Immature natural killer cell (primary cell): ENCODE data around the gene RAD51D. TPM values are rescaled to one million over a fixed set of nuclear protein-coding genes. Genes with fewer than 3 reads are reported as not detected.
"Not testable (repeated sequence)": the region's sequence is repeated elsewhere in the genome, so short reads cannot be mapped to it uniquely, and the experiment has no call there.

Source experiments
- DNase-seq, 3 donors: peaks; one replicate each; pipeline ENCODE4 v3.0.0; 2022; ENCODE audit warnings: mixed read lengths in 1 of 3
- H3K27ac Mint-ChIP-seq, 6 donors: one replicate each; pipeline ENCODE4 v1.8.0; 2020; ENCODE audit warnings: mixed read lengths in 6 of 6, mild to moderate bottlenecking in 5 of 6, inconsistent platforms in 4 of 6, moderate library complexity in 3 of 6
- H3K27me3 Mint-ChIP-seq, 3 donors: one replicate each; pipeline ENCODE4 v1.8.0; 2020 to 2021; ENCODE audit warnings: low read depth in 3 of 3, mild to moderate bottlenecking in 3 of 3, mixed read lengths in 3 of 3, moderate library complexity in 3 of 3, inconsistent platforms in 1 of 3
- H3K36me3 Mint-ChIP-seq, 3 donors: one replicate each; pipeline ENCODE4 v1.8.0; 2020; ENCODE audit warnings: mixed read lengths in 3 of 3, inconsistent platforms in 2 of 3, mild to moderate bottlenecking in 2 of 3
- H3K4me1 Mint-ChIP-seq, 2 donors: one replicate each; pipeline ENCODE4 v1.8.0; 2020; ENCODE audit warnings: inconsistent platforms in 2 of 2, mild to moderate bottlenecking in 2 of 2, mixed read lengths in 2 of 2, moderate library complexity in 1 of 2
- H3K4me3 Mint-ChIP-seq, 5 donors: one replicate each; pipeline ENCODE4 v1.8.0; 2020; ENCODE audit warnings: mild to moderate bottlenecking in 5 of 5, mixed read lengths in 5 of 5, inconsistent platforms in 3 of 5, moderate library complexity in 3 of 5
- H3K9me3 Mint-ChIP-seq, 6 donors: one replicate each; pipeline ENCODE4 v1.8.0; 2020; ENCODE audit warnings: mild to moderate bottlenecking in 6 of 6, mixed read lengths in 6 of 6, inconsistent platforms in 4 of 6, moderate library complexity in 3 of 6
- polyA plus RNA-seq, 3 donors: library from polyadenylated mRNA; unstranded; fragments of 300-500 nt; fragmentation: Illumina TruSeq; gene quantifications; one replicate each; pipeline ENCODE4 v1.2.3, GENCODE V29; 2021

Gene RAD51D
- polyA plus RNA-seq, 3 donors from 2014 or later = 11.0 to 17.8 (median 13.8) TPM

- no peak for DNase-seq
- H3K4me1 Mint-ChIP-seq = peaks cover 80 to 88% of the 10 kb centered on the region in 2 donors
- H3K4me3 Mint-ChIP-seq = peak overlapping the region; percentile 71 to 90 (median 82)
- peaks cover 1 to 7% (median 5%) of the 10 kb centered on the region in 3 donors for H3K36me3 Mint-ChIP-seq
- peaks cover 0 to 9% (median 3%) of the 10 kb centered on the region in 3 donors for H3K27me3 Mint-ChIP-seq
- no peaks in the 10 kb centered on the region for H3K9me3 Mint-ChIP-seq
- H3K27ac Mint-ChIP-seq = peak overlapping the region; percentile 88 to 94 (median 92)
Observed at GRCh38 chr17:35046245-35046644, 73.4 kb downstream of the RAD51D start.

GRCh38 chr17:35045458-35045979 lies 74.1 kb downstream of the RAD51D start:
- H3K4me1 Mint-ChIP-seq = peaks cover 84 to 89% of the 10 kb centered on the region in 2 donors
- peak overlapping the region; percentile 88 to 94 (median 92) for H3K27ac Mint-ChIP-seq
- not testable (repeated sequence) for DNase-seq, H3K9me3 Mint-ChIP-seq
- H3K36me3 Mint-ChIP-seq = peaks cover 4 to 12% (median 11%) of the 10 kb centered on the region in 3 donors
- peak overlapping the region; percentile 71 to 90 (median 82) for H3K4me3 Mint-ChIP-seq
- peaks cover under 1 to 13% (median 7%) of the 10 kb centered on the region in 3 donors for H3K27me3 Mint-ChIP-seq

DNA sequence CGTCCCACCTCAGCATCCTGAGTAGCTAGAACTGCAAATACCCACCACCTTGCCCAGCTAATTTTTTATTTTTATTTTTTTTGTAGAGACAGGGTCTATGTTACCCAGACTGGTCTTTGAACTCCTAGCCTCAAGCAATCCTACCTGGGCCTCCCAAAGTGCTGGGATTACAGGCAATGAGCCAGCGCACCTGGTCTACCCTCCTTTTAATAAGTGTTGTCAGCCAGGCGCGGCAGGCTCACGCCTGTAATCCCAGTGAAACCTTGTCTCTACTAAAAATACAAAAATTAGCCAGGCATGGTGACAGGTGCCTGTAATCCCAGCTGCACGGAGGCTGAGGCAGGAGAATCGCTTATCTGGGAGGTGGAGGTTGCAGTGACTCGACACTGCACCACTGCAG lies 75.5 kb downstream of the RAD51D start:
- H3K4me3 Mint-ChIP-seq = peak overlapping the region; percentile 27 to 82 (median 48)
- H3K27ac Mint-ChIP-seq = peak overlapping the region; percentile 88 to 93 (median 92)
- H3K36me3 Mint-ChIP-seq = peaks cover 4 to 16% (median 15%) of the 10 kb centered on the region in 3 donors

More for the DNA sequence above, 75.5 kb downstream of the RAD51D start:
- DNase-seq = no peak
- Mint-ChIP-seq H3K27me3 (peaks cover 1 to 15% (median 7%) of the 10 kb centered on the region in 3 donors), H3K9me3 (no peaks in the 10 kb centered on the region), H3K4me1 (peaks cover 77 to 88% of the 10 kb centered on the region in 2 donors)

Other genes with a start within 250 kb of the RAD51D start
- gene CCT6B, start 158.4 kb downstream of the RAD51D start, polyA plus RNA-seq = 1 to 10 TPM in 2 of 3 donors, not detected in 1; 1.4 to 2.7 TPM
- gene ZNF830, start 158.3 kb downstream of the RAD51D start, polyA plus RNA-seq = 10 to 100 TPM; 12.2 to 29.4 (median 18.1) TPM
- 10 to 100 TPM in 2 of 3 donors, 1 to 10 TPM in 1; 8.6 to 24.5 (median 13.4) TPM for gene LIG3, start 139.3 kb downstream of the RAD51D start, polyA plus RNA-seq
- gene RFFL, start 56.2 kb downstream of the RAD51D start, polyA plus RNA-seq = 10 to 100 TPM; 24.0 to 45.4 (median 34.0) TPM
- gene FNDC8, start 1.8 kb upstream of the RAD51D start, polyA plus RNA-seq = not detected
- 1 to 10 TPM; 2.1 to 4.7 (median 3.3) TPM for gene NLE1, start 22.4 kb upstream of the RAD51D start, polyA plus RNA-seq
- 1 to 10 TPM in 1 of 3 donors, under 1 TPM in 1, not detected in 1; 0.41 to 1.0 TPM for gene UNC45B, start 28.0 kb upstream of the RAD51D start, polyA plus RNA-seq
- gene SLC35G3, start 74.5 kb upstream of the RAD51D start, polyA plus RNA-seq = not detected
- 100 to 1,000 TPM in 1 of 3 donors, 10 to 100 TPM in 2; 38.5 to 156 (median 84.2) TPM for gene SLFN5, start 123.2 kb upstream of the RAD51D start, polyA plus RNA-seq